GM12878 (cell line): ENCODE data around the gene KRT37.

Experiments used
- ETV6 ChIP-seq, 2 experiments: fragments of 450-650 bp in 1 of 2; IDR thresholded peaks in 1 of 2; conservative IDR thresholded peaks in 1 of 2; 2 replicates each; pipeline ENCODE4 v1.6.1; 2014; ENCODE audit warnings: antibody characterized with exemption in 1 of 2, borderline replicate concordance in 1 of 2, low read depth in 1 of 2, mild to moderate bottlenecking in 1 of 2, moderate library complexity in 1 of 2
- FOXM1 ChIP-seq: IDR thresholded peaks from 2 replicates; pipeline ENCODE4 v1.6.1; 2012; ENCODE audit warnings: low read depth, mild to moderate bottlenecking, inconsistent platforms, low read length, moderate library complexity
- KLF5 ChIP-seq: fragments of 450-650 bp; IDR thresholded peaks from 2 replicates; pipeline ENCODE4 v1.6.1; 2014; ENCODE audit warnings: mild to moderate bottlenecking; ENCODE audit not compliant: partially characterized antibody
- POLR2A ChIP-seq: IDR thresholded peaks from 2 replicates; pipeline ENCODE4 v1.6.1; 2011; ENCODE audit warnings: low read depth, mild to moderate bottlenecking, low read length
- POLR2AphosphoS5 ChIP-seq: IDR thresholded peaks from 2 replicates; pipeline ENCODE4 v1.6.1; 2011; ENCODE audit warnings: mild to moderate bottlenecking, low read length, inconsistent platforms
- TF ChIP-seq, protein P1 (sequence below), 3 experiments: IDR thresholded peaks in 2 of 3; conservative IDR thresholded peaks in 1 of 3; 2 replicates each; pipeline ENCODE4 v1.5.1; 2011; ENCODE audit warnings: low read depth in 3 of 3, low read length in 3 of 3, mild to moderate bottlenecking in 3 of 3, control low read depth in 2 of 3, moderate library complexity in 2 of 3, inconsistent platforms in 1 of 3, mixed read lengths in 1 of 3; ENCODE audit not compliant: control insufficient read depth in 2 of 3, insufficient read depth in 1 of 3; ENCODE audit errors: extremely low read depth in 1 of 3
- TF ChIP-seq, protein P2 (sequence below): IDR thresholded peaks from 2 replicates; pipeline ENCODE4 v1.6.1; 2012; ENCODE audit warnings: low read depth, low read length, improper control_type of control experiment
- TF ChIP-seq, protein P3 (sequence below): IDR thresholded peaks from 2 replicates; pipeline ENCODE4 v1.6.1; 2011; ENCODE audit warnings: low read depth, mild to moderate bottlenecking, low read length, moderate library complexity, borderline replicate concordance; ENCODE audit errors: extremely low read depth

DNA sequence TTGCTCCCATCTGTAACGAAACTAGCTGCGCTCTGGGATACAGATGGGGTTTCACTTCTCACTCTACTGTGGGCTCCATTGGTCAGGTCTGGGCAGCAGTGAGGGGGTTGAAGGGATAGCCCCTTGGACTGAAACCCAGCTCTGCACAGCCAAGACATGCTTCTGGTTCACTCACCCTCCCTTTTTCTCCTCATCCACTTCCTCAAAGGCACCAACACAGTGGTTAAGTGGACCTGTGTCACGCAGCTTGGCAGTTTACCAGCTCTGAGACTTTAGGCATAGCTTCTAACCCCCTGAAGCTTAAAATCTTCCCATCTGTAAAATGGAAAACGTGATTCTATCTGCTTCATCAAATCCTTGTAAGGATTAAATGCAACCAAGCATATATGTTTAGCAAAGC lies 27.9 kb upstream of the KRT37 start:
- TF ChIP-seq, protein P1, sequence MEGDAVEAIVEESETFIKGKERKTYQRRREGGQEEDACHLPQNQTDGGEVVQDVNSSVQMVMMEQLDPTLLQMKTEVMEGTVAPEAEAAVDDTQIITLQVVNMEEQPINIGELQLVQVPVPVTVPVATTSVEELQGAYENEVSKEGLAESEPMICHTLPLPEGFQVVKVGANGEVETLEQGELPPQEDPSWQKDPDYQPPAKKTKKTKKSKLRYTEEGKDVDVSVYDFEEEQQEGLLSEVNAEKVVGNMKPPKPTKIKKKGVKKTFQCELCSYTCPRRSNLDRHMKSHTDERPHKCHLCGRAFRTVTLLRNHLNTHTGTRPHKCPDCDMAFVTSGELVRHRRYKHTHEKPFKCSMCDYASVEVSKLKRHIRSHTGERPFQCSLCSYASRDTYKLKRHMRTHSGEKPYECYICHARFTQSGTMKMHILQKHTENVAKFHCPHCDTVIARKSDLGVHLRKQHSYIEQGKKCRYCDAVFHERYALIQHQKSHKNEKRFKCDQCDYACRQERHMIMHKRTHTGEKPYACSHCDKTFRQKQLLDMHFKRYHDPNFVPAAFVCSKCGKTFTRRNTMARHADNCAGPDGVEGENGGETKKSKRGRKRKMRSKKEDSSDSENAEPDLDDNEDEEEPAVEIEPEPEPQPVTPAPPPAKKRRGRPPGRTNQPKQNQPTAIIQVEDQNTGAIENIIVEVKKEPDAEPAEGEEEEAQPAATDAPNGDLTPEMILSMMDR (IDR thresholded peaks at IDR 0.05 in 2 of 3, conservative IDR thresholded peaks at IDR 0.05 in 1 of 3; ENCODE audit: control insufficient read depth in 2 of 3, extremely low read depth in 1 of 3, insufficient read depth in 1 of 3, low read depth in 3 of 3, low read length in 3 of 3), result no peak
- TF ChIP-seq, protein P2, sequence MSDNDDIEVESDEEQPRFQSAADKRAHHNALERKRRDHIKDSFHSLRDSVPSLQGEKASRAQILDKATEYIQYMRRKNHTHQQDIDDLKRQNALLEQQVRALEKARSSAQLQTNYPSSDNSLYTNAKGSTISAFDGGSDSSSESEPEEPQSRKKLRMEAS, result no peak
- TF ChIP-seq POLR2AphosphoS5 (no peak), KLF5 (no peak), POLR2A (no peak), ETV6 (conservative IDR thresholded peaks at IDR 0.05 in 1 of 2, IDR thresholded peaks at IDR 0.05 in 1 of 2; ENCODE audit: borderline replicate concordance in 1 of 2, low read depth in 1 of 2) (no peak), FOXM1 (no peak)
- TF ChIP-seq, protein P3, sequence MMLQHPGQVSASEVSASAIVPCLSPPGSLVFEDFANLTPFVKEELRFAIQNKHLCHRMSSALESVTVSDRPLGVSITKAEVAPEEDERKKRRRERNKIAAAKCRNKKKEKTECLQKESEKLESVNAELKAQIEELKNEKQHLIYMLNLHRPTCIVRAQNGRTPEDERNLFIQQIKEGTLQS, result no peak
